ENCODE data around the gene LYRM2. TPM values are rescaled to one million over a fixed set of nuclear protein-coding genes. Genes with fewer than 3 reads are reported as not detected.

LYRM2 gene
- total and polyA plus RNA-seq, 2 experiments from 2014 or later: 14.1 to 59.5 TPM

GRCh38 chr6:89564752-89565427 lies 73.7 kb downstream of the LYRM2 start:
- peak; percentile 7 to 34 for DNase-seq (ENCODE audit: low read depth in 1 of 2, low spot score in 1 of 2)
- H3K4me3 ChIP-seq: no peak overlapping the region
- TF ChIP-seq CTCF (IDR thresholded peaks at IDR 0.05; ENCODE audit: low read depth, low read length): no peak
- no peaks in the 10 kb centered on the region for H3K36me3 ChIP-seq
- H3K4me1 ChIP-seq (ENCODE audit: low read depth): peaks cover 8% of the 10 kb centered on the region
- no peak overlapping the region for H3K27ac ChIP-seq
- H3K27me3 ChIP-seq: no peaks in the 10 kb centered on the region
- no peaks in the 10 kb centered on the region for H3K9me3 ChIP-seq (ENCODE audit: low read depth)

- TF ChIP-seq CTCF (IDR thresholded peaks at IDR 0.05; ENCODE audit: low read depth, low read length): no peak
- Histone ChIP-seq H3K36me3 (no peaks in the 10 kb centered on the region), H3K4me1 (ENCODE audit: low read depth) (peaks cover 8% of the 10 kb centered on the region), H3K27me3 (no peaks in the 10 kb centered on the region), H3K27ac (no peak overlapping the region), H3K9me3 (ENCODE audit: low read depth) (no peaks in the 10 kb centered on the region), H3K4me3 (no peak overlapping the region)
- DNase-seq (ENCODE audit: low read depth in 1 of 2, low spot score in 1 of 2): no peak
Measured at GRCh38 chr6:89563866-89564265, 74.7 kb downstream of the LYRM2 start.

- H3K9me3 ChIP-seq (ENCODE audit: low read depth): no peaks in the 10 kb centered on the region
- H3K36me3 ChIP-seq: no peaks in the 10 kb centered on the region
- no peak overlapping the region for H3K27ac ChIP-seq
- peak in 1 of 2 donors; percentile 4 for DNase-seq (ENCODE audit: low read depth in 1 of 2, low spot score in 1 of 2)
- H3K27me3 ChIP-seq: no peaks in the 10 kb centered on the region
- TF ChIP-seq CTCF (IDR thresholded peaks at IDR 0.05; ENCODE audit: low read depth, low read length): no peak
- no peak overlapping the region for H3K4me3 ChIP-seq
- H3K4me1 ChIP-seq (ENCODE audit: low read depth): peaks cover 8% of the 10 kb centered on the region
Measured at GRCh38 chr6:89562093-89562973, 76.2 kb downstream of the LYRM2 start.

- no peak overlapping the region for H3K27ac ChIP-seq
- TF ChIP-seq CTCF (IDR thresholded peaks at IDR 0.05; ENCODE audit: low read depth, low read length): no peak
- DNase-seq (ENCODE audit: low read depth in 1 of 2, low spot score in 1 of 2): peak; percentile 14 to 51
- H3K9me3 ChIP-seq (ENCODE audit: low read depth): no peaks in the 10 kb centered on the region
- H3K36me3 ChIP-seq: no peaks in the 10 kb centered on the region
- no peaks in the 10 kb centered on the region for H3K4me1 ChIP-seq (ENCODE audit: low read depth)
- H3K4me3 ChIP-seq: no peak overlapping the region
- H3K27me3 ChIP-seq: no peaks in the 10 kb centered on the region
Measured at GRCh38 chr6:89559487-89559886, 79.1 kb downstream of the LYRM2 start.

- DNase-seq (ENCODE audit: low read depth in 1 of 2, low spot score in 1 of 2): no peak
- Histone ChIP-seq H3K27ac (no peak overlapping the region), H3K9me3 (ENCODE audit: low read depth) (no peaks in the 10 kb centered on the region), H3K4me1 (ENCODE audit: low read depth) (no peaks in the 10 kb centered on the region), H3K27me3 (no peaks in the 10 kb centered on the region), H3K4me3 (no peak overlapping the region), H3K36me3 (no peaks in the 10 kb centered on the region)
- TF ChIP-seq CTCF (IDR thresholded peaks at IDR 0.05; ENCODE audit: low read depth, low read length): no peak
Measured at GRCh38 chr6:89555806-89556205, 82.7 kb downstream of the LYRM2 start.

Data from cardiac muscle cell (in vitro differentiated cells and primary cell).